ENCODE measurements around the gene RAB30. TPM values are rescaled to one million over a fixed set of nuclear protein-coding genes. Genes with fewer than 3 reads are reported as not detected.

The RAB30 gene
- total and polyA plus RNA-seq, 2 experiments from 2014 or later: 2.5 to 10.2 TPM

DNA sequence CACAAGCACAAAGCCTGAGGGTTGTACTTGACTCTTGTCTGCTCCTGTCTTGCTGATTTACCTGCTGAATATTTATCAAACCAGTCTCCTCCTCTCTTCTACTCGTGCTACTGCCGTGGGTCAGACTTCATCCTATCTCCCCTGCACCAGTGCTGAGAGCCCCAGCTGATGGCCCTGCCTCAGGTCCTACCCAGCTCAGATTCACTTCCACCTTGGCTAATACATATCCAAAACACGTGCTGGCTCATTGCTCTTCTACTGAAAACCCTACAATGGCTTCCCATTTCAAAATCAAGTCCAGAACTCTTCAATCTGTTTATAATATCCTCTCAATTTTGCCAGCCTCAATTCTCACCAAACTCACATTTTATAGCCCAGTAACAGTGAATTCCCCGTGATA lies 48.3 kb downstream of the RAB30 start:
- Histone ChIP-seq H3K27ac (peak overlapping the region; percentile 61), H3K4me2 (no peak overlapping the region), H3K9me3 (ENCODE audit: low read depth) (no peaks in the 10 kb centered on the region), H3K36me3 (replicated peaks; ENCODE audit: insufficient read depth, low read depth) (no peaks in the 10 kb centered on the region), H3K9me2 (replicated peaks; ENCODE audit: insufficient read depth) (no peaks in the 10 kb centered on the region), H3K27me3 (no peaks in the 10 kb centered on the region), H3K79me2 (peaks cover 12% of the 10 kb centered on the region), H4K20me1 (ENCODE audit: insufficient read depth, poor library complexity, severe bottlenecking) (no peaks in the 10 kb centered on the region), H3K4me3 (no peak overlapping the region), H3K4me1 (ENCODE audit: insufficient read depth) (peaks cover 19% of the 10 kb centered on the region), H2AFZ (no peak overlapping the region)
- WGBS (ENCODE audit: low lambda C conversion rate, missing lambda C conversion rate): 54% methylated on average over 4 of the region's 4 CpGs
- DNase-seq (ENCODE audit: low spot score): no peak
- TF ChIP-seq, protein P1, sequence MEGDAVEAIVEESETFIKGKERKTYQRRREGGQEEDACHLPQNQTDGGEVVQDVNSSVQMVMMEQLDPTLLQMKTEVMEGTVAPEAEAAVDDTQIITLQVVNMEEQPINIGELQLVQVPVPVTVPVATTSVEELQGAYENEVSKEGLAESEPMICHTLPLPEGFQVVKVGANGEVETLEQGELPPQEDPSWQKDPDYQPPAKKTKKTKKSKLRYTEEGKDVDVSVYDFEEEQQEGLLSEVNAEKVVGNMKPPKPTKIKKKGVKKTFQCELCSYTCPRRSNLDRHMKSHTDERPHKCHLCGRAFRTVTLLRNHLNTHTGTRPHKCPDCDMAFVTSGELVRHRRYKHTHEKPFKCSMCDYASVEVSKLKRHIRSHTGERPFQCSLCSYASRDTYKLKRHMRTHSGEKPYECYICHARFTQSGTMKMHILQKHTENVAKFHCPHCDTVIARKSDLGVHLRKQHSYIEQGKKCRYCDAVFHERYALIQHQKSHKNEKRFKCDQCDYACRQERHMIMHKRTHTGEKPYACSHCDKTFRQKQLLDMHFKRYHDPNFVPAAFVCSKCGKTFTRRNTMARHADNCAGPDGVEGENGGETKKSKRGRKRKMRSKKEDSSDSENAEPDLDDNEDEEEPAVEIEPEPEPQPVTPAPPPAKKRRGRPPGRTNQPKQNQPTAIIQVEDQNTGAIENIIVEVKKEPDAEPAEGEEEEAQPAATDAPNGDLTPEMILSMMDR (IDR thresholded peaks at IDR 0.05; ENCODE audit: poor library complexity): no peak
- TF ChIP-seq EZH2 (IDR thresholded peaks at IDR 0.05; ENCODE audit: borderline replicate concordance) (no peak), EZH2phosphoT487 (IDR thresholded peaks at IDR 0.05; ENCODE audit: low read depth, severe bottlenecking, unreplicated experiment) (no peak)

DNA sequence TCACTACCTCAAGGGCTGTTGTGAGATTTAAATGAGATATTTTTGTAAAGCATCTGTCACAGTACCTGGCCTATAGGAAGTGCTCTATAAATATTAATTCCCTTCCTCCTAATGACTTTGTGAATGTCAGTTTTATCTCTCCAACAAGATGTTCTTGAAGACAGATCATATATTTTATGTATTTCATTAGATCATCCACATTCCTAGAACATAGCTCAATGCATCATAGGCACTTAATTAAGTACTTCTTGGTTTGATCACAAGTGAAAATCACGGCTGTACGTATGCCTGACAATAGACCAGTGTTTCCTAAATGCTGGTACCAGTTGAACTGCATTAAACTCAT lies 49.9 kb downstream of the RAB30 start:
- Histone ChIP-seq H4K20me1 (ENCODE audit: insufficient read depth, poor library complexity, severe bottlenecking) (no peaks in the 10 kb centered on the region), H3K4me2 (no peak overlapping the region), H3K9me2 (replicated peaks; ENCODE audit: insufficient read depth) (no peaks in the 10 kb centered on the region), H2AFZ (no peak overlapping the region), H3K79me2 (peaks cover 9% of the 10 kb centered on the region), H3K4me3 (no peak overlapping the region), H3K36me3 (replicated peaks; ENCODE audit: insufficient read depth, low read depth) (no peaks in the 10 kb centered on the region), H3K27ac (no peak overlapping the region), H3K4me1 (ENCODE audit: insufficient read depth) (peaks cover 19% of the 10 kb centered on the region), H3K27me3 (no peaks in the 10 kb centered on the region), H3K9me3 (ENCODE audit: low read depth) (no peaks in the 10 kb centered on the region)
- WGBS (ENCODE audit: low lambda C conversion rate, missing lambda C conversion rate): 100% methylated on average over 2 of the region's 2 CpGs
- TF ChIP-seq, protein P1 (IDR thresholded peaks at IDR 0.05; ENCODE audit: poor library complexity): no peak
- no peak for TF ChIP-seq EZH2phosphoT487 (IDR thresholded peaks at IDR 0.05; ENCODE audit: low read depth, severe bottlenecking, unreplicated experiment)
- no peak for TF ChIP-seq EZH2 (IDR thresholded peaks at IDR 0.05; ENCODE audit: borderline replicate concordance)
- no peak for DNase-seq (ENCODE audit: low spot score)

DNA sequence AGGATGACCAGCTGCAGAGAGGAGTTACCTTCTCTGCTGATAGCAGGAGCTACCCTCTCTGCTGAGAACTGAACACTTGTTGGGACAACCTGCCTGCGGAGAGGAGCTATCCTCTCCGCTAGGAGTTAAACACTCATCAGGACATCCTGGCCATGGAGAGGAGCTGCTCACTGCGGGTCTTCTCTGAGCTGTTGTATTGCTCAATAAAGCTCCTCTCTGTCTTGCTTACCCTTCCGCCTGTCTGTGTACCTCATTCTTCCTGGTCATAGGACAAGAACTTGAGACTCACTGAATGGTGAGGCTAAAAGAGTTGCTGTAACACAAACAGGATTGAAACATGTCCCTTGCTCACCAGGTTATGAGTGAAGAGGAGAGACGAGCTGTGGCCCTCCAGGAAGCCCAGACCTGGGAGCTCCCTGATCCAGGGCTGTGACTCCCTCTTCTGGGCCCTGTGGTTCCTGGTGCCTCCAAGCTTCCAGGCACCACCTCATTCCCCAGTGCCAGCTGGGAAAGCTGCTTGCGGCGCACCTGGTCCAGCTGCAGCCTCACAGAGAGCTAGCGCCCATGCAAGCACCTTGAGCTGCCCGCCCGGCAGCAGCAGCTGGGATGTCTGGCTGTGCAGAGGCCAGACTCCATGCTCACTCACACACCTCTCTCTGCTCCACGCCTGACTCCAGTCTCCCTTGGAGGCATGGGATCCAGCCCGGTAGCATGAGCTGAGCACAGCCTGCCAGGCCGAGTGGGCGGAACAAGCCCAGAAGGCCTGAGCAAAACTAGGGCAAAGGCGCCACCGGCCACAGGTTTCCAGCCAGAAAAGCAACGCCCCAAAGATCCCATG lies 50.5 kb downstream of the RAB30 start:
- no peaks in the 10 kb centered on the region for H3K9me2 ChIP-seq (replicated peaks; ENCODE audit: insufficient read depth)
- TF ChIP-seq EZH2phosphoT487 (IDR thresholded peaks at IDR 0.05; ENCODE audit: low read depth, severe bottlenecking, unreplicated experiment): no peak
- TF ChIP-seq, protein P1 (IDR thresholded peaks at IDR 0.05; ENCODE audit: poor library complexity): no peak
- no peak for TF ChIP-seq EZH2 (IDR thresholded peaks at IDR 0.05; ENCODE audit: borderline replicate concordance)
- H3K36me3 ChIP-seq (replicated peaks; ENCODE audit: insufficient read depth, low read depth): no peaks in the 10 kb centered on the region
- H3K4me1 ChIP-seq (ENCODE audit: insufficient read depth): peaks cover 19% of the 10 kb centered on the region
- H4K20me1 ChIP-seq (ENCODE audit: insufficient read depth, poor library complexity, severe bottlenecking): no peaks in the 10 kb centered on the region
- H3K4me2 ChIP-seq: no peak overlapping the region
- no peak overlapping the region for H3K4me3 ChIP-seq
- H3K9me3 ChIP-seq (ENCODE audit: low read depth): no peaks in the 10 kb centered on the region
- H3K27me3 ChIP-seq: no peaks in the 10 kb centered on the region
- 96% methylated on average over 17 of the region's 17 CpGs for WGBS (ENCODE audit: low lambda C conversion rate, missing lambda C conversion rate)
- peaks cover 3% of the 10 kb centered on the region for H3K79me2 ChIP-seq
- H3K27ac ChIP-seq: no peak overlapping the region
- no peak for DNase-seq (ENCODE audit: low spot score)
- H2AFZ ChIP-seq: no peak overlapping the region

Data from hepatocyte (in vitro differentiated cells).